ENCODE results near the gene SERPINF2. TPM values are rescaled to one million over a fixed set of nuclear protein-coding genes. Genes with fewer than 3 reads are reported as not detected.

The SERPINF2 gene
- total RNA-seq, 1 experiment from 2014 or later: 0.68 TPM

- H3K9me3 Mint-ChIP-seq: no peaks in the 10 kb centered on the region
Measured at GRCh38 chr17:1793447-1793806, 50.8 kb downstream of the SERPINF2 start.

More at GRCh38 chr17:1793447-1793806, 50.8 kb downstream of the SERPINF2 start:
- Histone ChIP-seq H4K20me1 (ENCODE audit: control insufficient read depth, insufficient read depth, insufficient read length) (no peaks in the 10 kb centered on the region), H3K9ac (ENCODE audit: extremely low read depth, insufficient read length, low read length) (no peak overlapping the region), H2BK15ac (ENCODE audit: low read depth, low read length) (no peak overlapping the region), H3K4me2 (ENCODE audit: insufficient read depth, insufficient read length, low read length) (no peak overlapping the region), H2BK12ac (ENCODE audit: insufficient read length, low read depth, low read length) (no peak overlapping the region), H4K8ac (replicated peaks; ENCODE audit: insufficient read length, low read depth, low read length) (no peak overlapping the region), H4K91ac (ENCODE audit: insufficient read length, low read depth, low read length) (no peak overlapping the region), H3K27ac (ENCODE audit: insufficient read length, low read depth, low read length) (no peak overlapping the region), H2BK20ac (ENCODE audit: low read depth, low read length, poor library complexity, severe bottlenecking) (no peak overlapping the region), H3K23me2 (ENCODE audit: insufficient read length, low read depth, low read length, poor library complexity, severe bottlenecking) (no peaks in the 10 kb centered on the region), H3K4ac (ENCODE audit: low read depth, low read length) (no peak overlapping the region), H4K5ac (ENCODE audit: insufficient read length, low read depth, low read length) (no peak overlapping the region), H3K27me3 (ENCODE audit: insufficient read depth, low read length) (no peaks in the 10 kb centered on the region), H2BK120ac (ENCODE audit: low read depth, low read length, poor library complexity, severe bottlenecking) (no peak overlapping the region), H2AFZ (ENCODE audit: low read length) (no peak overlapping the region), H3T11ph (ENCODE audit: low read length) (no peak overlapping the region), H3K9me3 (ENCODE audit: control insufficient read depth, low read depth, low read length) (no peaks in the 10 kb centered on the region), H3K18ac (ENCODE audit: insufficient read length, low read depth, low read length) (no peak overlapping the region), H2AK5ac (ENCODE audit: insufficient read length, low read length) (no peak overlapping the region), H3K79me2 (ENCODE audit: insufficient read depth, low read length) (no peaks in the 10 kb centered on the region), H3K4me1 (ENCODE audit: insufficient read depth, low read length) (no peaks in the 10 kb centered on the region), H2BK5ac (ENCODE audit: insufficient read length, low read length) (no peak overlapping the region), H3K79me1 (ENCODE audit: insufficient read depth, low read depth, low read length, poor library complexity, severe bottlenecking) (no peaks in the 10 kb centered on the region), H3K56ac (ENCODE audit: insufficient read length, low read depth, low read length) (no peak overlapping the region), H3K14ac (ENCODE audit: insufficient read depth, low read length) (no peak overlapping the region), H3K23ac (ENCODE audit: insufficient read length, low read depth, low read length) (no peak overlapping the region)
- H3K27ac Mint-ChIP-seq: peak overlapping the region in 2 of 3 experiments; percentile 44 to 53; a peak in 2 of 7 replicates
- WGBS (ENCODE audit: extremely low coverage, insufficient read length, low lambda C conversion rate): no CpG with 5 or more reads among the region's 1 CpG
- H3K27me3 Mint-ChIP-seq (ENCODE audit: low read depth): no peaks in the 10 kb centered on the region
- DNase-seq: no peak
- H3K4me1 Mint-ChIP-seq: no peaks in the 10 kb centered on the region
- H3K4me3 Mint-ChIP-seq: no peak overlapping the region
- peaks cover 0 to 41% (median 8%) of the 10 kb centered on the region in 3 experiments; a peak in 5 of 7 replicates for H3K36me3 Mint-ChIP-seq (ENCODE audit: insufficient read depth in 1 of 3, low read depth in 3 of 3)
- no peak for TF ChIP-seq CTCF (conservative IDR thresholded peaks at IDR 0.05)
